ENCODE results near the gene FNDC1. TPM values are rescaled to one million over a fixed set of nuclear protein-coding genes. Genes with fewer than 3 reads are reported as not detected.

The FNDC1 gene
- total and polyA plus RNA-seq, 4 donors = 0.06 to 8.6 (median 0.31) TPM

- 96 to 98% methylated on average over 30 of the region's 30 CpGs for WGBS, 2 donors
- Histone ChIP-seq H3K27ac (ENCODE audit: low read depth in 1 of 2, low read length in 1 of 2) (no peak overlapping the region), H3K36me3 (ENCODE audit: control insufficient read depth in 4 of 4, insufficient read depth in 4 of 4, low read length in 4 of 4) (no peaks in the 10 kb centered on the region), H3K9ac (ENCODE audit: insufficient read depth in 1 of 2, low read length in 2 of 2) (no peak overlapping the region), H3K9me3 (ENCODE audit: control insufficient read depth in 4 of 4, insufficient read depth in 3 of 4, low read length in 3 of 4) (no peaks in the 10 kb centered on the region), H3K4me3 (no peak overlapping the region), H3K4me1 (ENCODE audit: control insufficient read depth in 5 of 5, insufficient read depth in 5 of 5, low read length in 5 of 5) (peaks cover 0 to 4% (median 0%) of the 10 kb centered on the region in 5 donors), H3K27me3 (ENCODE audit: control insufficient read depth in 3 of 3, insufficient read depth in 3 of 3, low read length in 2 of 3) (no peaks in the 10 kb centered on the region)
- no peak for TF ChIP-seq CTCF (IDR thresholded peaks at IDR 0.05; ENCODE audit: control extremely low read depth, extremely low read depth)
- DNase-seq (no peak), ATAC-seq (ENCODE audit: insufficient read depth, low FRiP score) (no peak)
These were observed 40.2 kb upstream of the FNDC1 start for GRCh38 chr6:159128978-159129377.

GRCh38 chr6:159130846-159131245 lies 38.4 kb upstream of the FNDC1 start:
- no peak overlapping the region for H3K27ac ChIP-seq (ENCODE audit: low read depth in 1 of 2, low read length in 1 of 2)
- no peak overlapping the region for H3K4me3 ChIP-seq
- 91 to 92% methylated on average over 11 of the region's 11 CpGs for WGBS, 2 donors
- TF ChIP-seq CTCF (IDR thresholded peaks at IDR 0.05; ENCODE audit: control extremely low read depth, extremely low read depth) = no peak
- no peaks in the 10 kb centered on the region for H3K27me3 ChIP-seq (ENCODE audit: control insufficient read depth in 3 of 3, insufficient read depth in 3 of 3, low read length in 2 of 3)
- no peak for ATAC-seq (ENCODE audit: insufficient read depth, low FRiP score)
- H3K9me3 ChIP-seq (ENCODE audit: control insufficient read depth in 4 of 4, insufficient read depth in 3 of 4, low read length in 3 of 4) = no peaks in the 10 kb centered on the region
- H3K9ac ChIP-seq (ENCODE audit: insufficient read depth in 1 of 2, low read length in 2 of 2) = no peak overlapping the region
- no peak for DNase-seq
- H3K36me3 ChIP-seq (ENCODE audit: control insufficient read depth in 4 of 4, insufficient read depth in 4 of 4, low read length in 4 of 4) = no peaks in the 10 kb centered on the region
- peaks cover 0 to 4% (median 0%) of the 10 kb centered on the region in 5 donors for H3K4me1 ChIP-seq (ENCODE audit: control insufficient read depth in 5 of 5, insufficient read depth in 5 of 5, low read length in 5 of 5)

- peaks cover 0 to 4% (median 0%) of the 10 kb centered on the region in 5 donors for H3K4me1 ChIP-seq (ENCODE audit: control insufficient read depth in 5 of 5, insufficient read depth in 5 of 5, low read length in 5 of 5)
- peaks cover 0 to 2% (median 0%) of the 10 kb centered on the region in 3 donors for H3K27me3 ChIP-seq (ENCODE audit: control insufficient read depth in 3 of 3, insufficient read depth in 3 of 3, low read length in 2 of 3)
- ATAC-seq (ENCODE audit: insufficient read depth, low FRiP score) (no peak), DNase-seq (no peak)
- H3K27ac ChIP-seq (ENCODE audit: low read depth in 1 of 2, low read length in 1 of 2) = no peak overlapping the region
- no peak overlapping the region for H3K9ac ChIP-seq (ENCODE audit: insufficient read depth in 1 of 2, low read length in 2 of 2)
- H3K9me3 ChIP-seq (ENCODE audit: control insufficient read depth in 4 of 4, insufficient read depth in 3 of 4, low read length in 3 of 4) = peaks cover 0 to 2% (median 0%) of the 10 kb centered on the region in 4 donors
- 73 to 77% methylated on average over 6 of the region's 6 CpGs for WGBS, 2 donors
- TF ChIP-seq CTCF (IDR thresholded peaks at IDR 0.05; ENCODE audit: control extremely low read depth, extremely low read depth) = no peak
- no peak overlapping the region for H3K4me3 ChIP-seq
- H3K36me3 ChIP-seq (ENCODE audit: control insufficient read depth in 4 of 4, insufficient read depth in 4 of 4, low read length in 4 of 4) = no peaks in the 10 kb centered on the region
These were observed 37.5 kb upstream of the FNDC1 start for GRCh38 chr6:159131709-159132108.

- no peak for DNase-seq
- Histone ChIP-seq H3K4me1 (ENCODE audit: control insufficient read depth in 5 of 5, insufficient read depth in 5 of 5, low read length in 5 of 5) (peaks cover 0 to 4% (median 0%) of the 10 kb centered on the region in 5 donors), H3K36me3 (ENCODE audit: control insufficient read depth in 4 of 4, insufficient read depth in 4 of 4, low read length in 4 of 4) (no peaks in the 10 kb centered on the region), H3K9me3 (ENCODE audit: control insufficient read depth in 4 of 4, insufficient read depth in 3 of 4, low read length in 3 of 4) (peaks cover 0 to 2% (median 0%) of the 10 kb centered on the region in 4 donors), H3K9ac (ENCODE audit: insufficient read depth in 1 of 2, low read length in 2 of 2) (no peak overlapping the region), H3K4me3 (no peak overlapping the region), H3K27ac (ENCODE audit: low read depth in 1 of 2, low read length in 1 of 2) (no peak overlapping the region), H3K27me3 (ENCODE audit: control insufficient read depth in 3 of 3, insufficient read depth in 3 of 3, low read length in 2 of 3) (peaks cover 0 to 2% (median 0%) of the 10 kb centered on the region in 3 donors)
- ATAC-seq (ENCODE audit: insufficient read depth, low FRiP score) = no peak
- WGBS, 2 donors = 85 to 87% methylated on average over 15 of the region's 15 CpGs
- no peak for TF ChIP-seq CTCF (IDR thresholded peaks at IDR 0.05; ENCODE audit: control extremely low read depth, extremely low read depth)
These were observed 36.5 kb upstream of the FNDC1 start for GRCh38 chr6:159132664-159133063.

Data from lung (tissue), 12 donors.